Activated CD8-positive, alpha-beta T cell treated with anti-CD3 and anti-CD28 coated beads for 36 hours (primary cell): Measurements from ENCODE around the gene ANXA6. TPM values are rescaled to one million over a fixed set of nuclear protein-coding genes. Genes with fewer than 3 reads are reported as not detected.

ENCODE experiments used
- ATAC-seq: fragments of 200-7000 bp; cut with Tn5 transposase; one replicate; pipeline ENCODE4 v1.10.0; 2021; ENCODE audit warnings: mild to moderate bottlenecking, moderate library complexity
- CTCF ChIA-PET: fragments of 350-600 bp; sonication (Branson Sonifier 250); formaldehyde crosslinking; loops from one replicate; lab custom pipeline; 2021; ENCODE audit warnings: antibody characterized with exemption; lab: Charles Lee
- POLR2A ChIA-PET: fragments of 350-600 bp; sonication (Branson Sonifier 250); formaldehyde crosslinking; loops from one replicate; lab custom pipeline; 2021; ENCODE audit warnings: antibody characterized with exemption; lab: Charles Lee
- DNase-seq: peaks from one replicate; pipeline ENCODE4 v3.0.0-alpha.2; 2020
- H3K27ac Mint-ChIP-seq: one replicate; pipeline ENCODE4 v1.8.0; 2021; ENCODE audit warnings: mild to moderate bottlenecking, mixed read lengths
- H3K27me3 Mint-ChIP-seq: one replicate; pipeline ENCODE4 v1.8.0; 2021; ENCODE audit warnings: mixed read lengths
- H3K36me3 Mint-ChIP-seq: one replicate; pipeline ENCODE4 v1.8.0; 2021; ENCODE audit warnings: low read depth, mixed read lengths
- H3K4me1 Mint-ChIP-seq: one replicate; pipeline ENCODE4 v1.8.0; 2021; ENCODE audit warnings: low read depth, mixed read lengths
- H3K4me3 Mint-ChIP-seq: one replicate; pipeline ENCODE4 v1.8.0; 2021; ENCODE audit warnings: mild to moderate bottlenecking, moderate library complexity, mixed read lengths
- H3K9me3 Mint-ChIP-seq: one replicate; pipeline ENCODE4 v1.8.0; 2021; ENCODE audit warnings: mixed read lengths
- intact Hi-C: fragments of 100-400 bp; cut with micrococcal nuclease; formaldehyde crosslinking; loops from one replicate; pipeline ENCODE4 v1.10.0; 2022
- total RNA-seq, 2 experiments: library from RNA; stranded (reverse); gene quantifications; one replicate each; pipeline ENCODE4 v1.2.3, GENCODE V29; 2021
- TF ChIP-seq, protein P1 (sequence below): fragments of 200-600 bp; IDR thresholded peaks from one replicate; pipeline ENCODE4 v1.8.0; 2022; ENCODE audit warnings: antibody characterized with exemption, mild to moderate bottlenecking

Gene ANXA6
- total RNA-seq, 2 experiments from 2014 or later = 328 to 336 TPM

DNA sequence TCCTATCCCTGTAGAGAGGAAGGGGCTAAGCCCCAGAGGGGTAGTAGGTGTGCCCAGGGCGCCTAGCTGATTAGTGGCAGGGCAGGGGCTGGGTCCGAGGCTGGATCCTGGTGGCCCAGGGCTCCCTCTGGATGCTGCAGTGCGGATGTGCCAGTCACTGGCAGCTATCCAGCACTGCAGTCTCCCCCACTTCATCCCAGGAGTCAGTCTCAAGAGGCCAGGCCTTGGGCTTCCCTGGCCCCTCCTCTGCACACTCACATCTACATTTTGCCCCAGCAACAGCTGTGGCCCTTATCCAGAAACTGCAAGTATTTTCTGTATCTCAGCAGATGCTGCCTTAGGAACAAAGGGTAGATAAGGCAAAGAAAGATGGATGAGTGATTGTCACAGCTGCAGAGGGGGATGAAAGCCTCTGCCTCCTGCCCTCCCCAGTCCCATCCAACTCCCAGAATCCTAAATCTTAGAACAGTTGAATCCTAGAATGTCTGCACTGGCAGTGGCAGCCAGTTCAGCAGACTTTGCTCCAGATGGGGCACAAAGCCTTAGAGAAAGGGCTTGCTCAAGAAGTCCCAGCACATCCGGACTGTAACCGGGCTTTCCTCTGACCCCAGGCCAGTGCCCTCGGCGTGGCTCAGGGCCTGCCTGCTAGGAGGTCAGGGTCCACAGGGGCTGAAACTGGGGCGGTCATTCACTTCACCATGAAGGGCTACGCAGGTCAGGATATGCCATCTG lies 1.6 kb downstream of the ANXA6 start:
- Mint-ChIP-seq H3K4me1 (peaks cover 57% of the 10 kb centered on the region), H3K27ac (peak overlapping the region; percentile 89), H3K9me3 (no peaks in the 10 kb centered on the region), H3K4me3 (peak overlapping the region; percentile 95), H3K36me3 (peaks cover 35% of the 10 kb centered on the region), H3K27me3 (no peaks in the 10 kb centered on the region)
- intact Hi-C loops = loop anchor here (2.0 kb wide), 1 partner anchor 57 kb away; no protein-coding TSS in a partner anchor
- POLR2A ChIA-PET = interaction anchor here (1.1 to 4.1 kb wide), 3 partner anchors 30 to 74 kb away, joined by 3 to 16 read pairs (median 3); no protein-coding TSS in a partner anchor
- TF ChIP-seq, protein P1, sequence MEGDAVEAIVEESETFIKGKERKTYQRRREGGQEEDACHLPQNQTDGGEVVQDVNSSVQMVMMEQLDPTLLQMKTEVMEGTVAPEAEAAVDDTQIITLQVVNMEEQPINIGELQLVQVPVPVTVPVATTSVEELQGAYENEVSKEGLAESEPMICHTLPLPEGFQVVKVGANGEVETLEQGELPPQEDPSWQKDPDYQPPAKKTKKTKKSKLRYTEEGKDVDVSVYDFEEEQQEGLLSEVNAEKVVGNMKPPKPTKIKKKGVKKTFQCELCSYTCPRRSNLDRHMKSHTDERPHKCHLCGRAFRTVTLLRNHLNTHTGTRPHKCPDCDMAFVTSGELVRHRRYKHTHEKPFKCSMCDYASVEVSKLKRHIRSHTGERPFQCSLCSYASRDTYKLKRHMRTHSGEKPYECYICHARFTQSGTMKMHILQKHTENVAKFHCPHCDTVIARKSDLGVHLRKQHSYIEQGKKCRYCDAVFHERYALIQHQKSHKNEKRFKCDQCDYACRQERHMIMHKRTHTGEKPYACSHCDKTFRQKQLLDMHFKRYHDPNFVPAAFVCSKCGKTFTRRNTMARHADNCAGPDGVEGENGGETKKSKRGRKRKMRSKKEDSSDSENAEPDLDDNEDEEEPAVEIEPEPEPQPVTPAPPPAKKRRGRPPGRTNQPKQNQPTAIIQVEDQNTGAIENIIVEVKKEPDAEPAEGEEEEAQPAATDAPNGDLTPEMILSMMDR = no peak
- CTCF ChIA-PET = interaction anchor here (1.1 to 3.5 kb wide), 5 partner anchors 9 to 41 kb away, joined by 4 to 18 read pairs (median 8); no protein-coding TSS in a partner anchor
- peak; percentile 38 for DNase-seq
- ATAC-seq = peak; percentile 1

DNA sequence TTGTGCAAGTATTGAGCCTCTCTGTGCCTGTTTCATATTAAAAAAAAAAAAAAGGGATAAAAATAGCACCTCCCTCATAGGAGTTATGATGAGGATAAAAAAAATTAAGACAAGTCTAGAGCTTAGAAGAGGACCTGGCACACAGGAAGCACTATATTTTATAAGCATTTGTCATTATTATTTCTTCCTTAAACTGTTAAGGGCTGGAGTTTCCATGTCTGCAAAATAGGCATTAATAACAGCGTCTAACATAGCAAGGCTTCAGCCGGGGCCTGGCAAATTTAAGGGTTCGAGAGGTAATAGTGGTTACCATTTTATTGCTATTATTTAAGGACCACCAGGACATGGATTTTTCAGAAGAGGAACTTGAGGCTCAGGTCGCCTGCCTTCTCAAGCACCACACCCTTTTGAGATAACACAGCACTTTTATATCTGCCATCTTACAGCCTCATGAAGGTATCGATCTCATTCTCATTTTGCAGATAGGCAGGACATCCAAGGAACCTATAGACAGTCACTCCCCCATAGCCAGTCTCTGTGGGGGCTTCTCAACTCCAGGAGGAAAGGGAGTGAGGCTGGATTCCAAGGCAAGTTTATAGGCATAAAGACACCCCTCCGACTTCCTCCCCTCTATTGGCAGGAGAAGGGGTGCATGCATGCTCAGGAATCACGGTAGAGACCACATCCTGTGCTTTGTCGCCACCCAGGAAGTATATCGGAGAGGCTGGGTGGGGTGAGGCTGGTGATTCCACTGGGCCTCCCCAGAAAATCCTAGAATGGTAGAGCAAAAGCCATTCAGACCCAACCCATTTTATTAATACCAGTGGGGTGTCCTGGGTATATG lies 2.4 kb downstream of the ANXA6 start:
- Mint-ChIP-seq H3K27ac (peak overlapping the region; percentile 89), H3K27me3 (no peaks in the 10 kb centered on the region), H3K9me3 (no peaks in the 10 kb centered on the region), H3K4me1 (peaks cover 65% of the 10 kb centered on the region), H3K36me3 (peaks cover 40% of the 10 kb centered on the region), H3K4me3 (peak overlapping the region; percentile 95)
- intact Hi-C loops = loop anchor here (2.0 to 5.0 kb wide), 2 partner anchors 58 to 73 kb away; partner anchors contain the start of gene TNIP1
- ChIA-PET CTCF (interaction anchor here (0.9 to 8.3 kb wide), 5 partner anchors 10 to 30 kb away, joined by 4 to 114 read pairs (median 7); no protein-coding TSS in a partner anchor), POLR2A (interaction anchor here (0.6 to 4.1 kb wide), 10 partner anchors 14 to 73 kb away, joined by 3 to 16 read pairs (median 5); partner anchors contain the start of gene CCDC69)
- TF ChIP-seq, protein P1 = no peak
- ATAC-seq = peak; percentile 9
- DNase-seq = peak; percentile 64

DNA sequence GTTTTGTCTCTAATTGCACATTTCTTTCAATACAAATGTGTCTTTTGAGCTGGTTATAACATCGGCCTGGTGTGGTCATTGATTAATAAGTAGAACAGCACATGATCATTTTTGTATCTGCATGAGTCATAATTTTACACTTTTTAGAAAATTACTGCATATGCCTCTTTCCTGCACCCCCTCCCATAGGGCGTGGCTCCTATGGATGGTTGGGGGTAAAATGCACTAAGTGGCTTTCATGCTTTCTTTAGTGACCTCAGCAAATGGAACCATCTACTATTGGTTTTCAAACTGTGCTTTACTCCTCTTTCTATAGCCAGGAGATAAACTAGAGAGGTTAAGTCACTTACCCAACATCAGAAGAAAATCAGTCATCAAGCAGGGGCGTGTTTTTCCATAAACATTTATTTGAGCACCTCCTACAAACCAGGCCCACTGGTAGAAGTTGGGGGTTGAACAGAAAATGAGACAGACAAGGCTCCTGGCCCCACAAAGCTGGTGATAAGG lies 3.8 kb downstream of the ANXA6 start:
- intact Hi-C loops = loop anchor here (2.0 to 5.0 kb wide), 2 partner anchors 59 to 72 kb away; partner anchors contain the start of gene TNIP1
- Mint-ChIP-seq H3K36me3 (peaks cover 43% of the 10 kb centered on the region), H3K4me1 (peaks cover 72% of the 10 kb centered on the region), H3K27me3 (no peaks in the 10 kb centered on the region), H3K4me3 (peak overlapping the region; percentile 49), H3K9me3 (no peaks in the 10 kb centered on the region), H3K27ac (peak overlapping the region; percentile 89)
- DNase-seq (peak; percentile 78), ATAC-seq (peak; percentile 32)
- POLR2A ChIA-PET = interaction anchor here (0.6 to 5.0 kb wide), 7 partner anchors 13 to 375 kb away, joined by 3 to 36 read pairs (median 5); partner anchors contain the start of genes CCDC69 and SMIM3
- CTCF ChIA-PET = interaction anchor here (0.6 to 8.3 kb wide), 8 partner anchors 11 to 75 kb away, joined by 3 to 114 read pairs (median 4); partner anchors contain the start of gene CCDC69
- TF ChIP-seq, protein P1 = no peak

DNA sequence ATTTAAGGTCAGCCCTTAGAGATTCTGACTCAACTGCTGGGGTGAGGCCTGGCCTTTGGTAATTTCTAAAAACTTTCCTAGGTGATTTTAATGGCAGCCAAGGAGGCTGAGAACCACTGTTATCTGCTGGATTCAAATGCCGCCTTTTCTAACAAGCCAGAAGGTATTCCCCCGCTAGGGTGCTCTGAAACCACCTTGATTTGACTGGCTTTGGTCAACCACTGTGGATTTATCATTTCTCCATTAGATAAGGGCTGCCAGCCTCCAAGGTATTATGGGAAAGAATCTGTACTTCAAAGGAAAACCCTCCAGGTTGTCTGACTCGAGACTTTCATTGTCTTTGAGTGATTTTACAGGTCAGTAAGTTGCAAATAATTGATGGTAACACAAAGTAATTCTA lies 4.3 kb downstream of the ANXA6 start:
- ATAC-seq = no peak
- Mint-ChIP-seq H3K4me1 (peaks cover 72% of the 10 kb centered on the region), H3K9me3 (no peaks in the 10 kb centered on the region), H3K27ac (peak overlapping the region; percentile 89), H3K27me3 (no peaks in the 10 kb centered on the region), H3K36me3 (peaks cover 48% of the 10 kb centered on the region), H3K4me3 (peak overlapping the region; percentile 49)
- POLR2A ChIA-PET = interaction anchor here (0.6 to 5.0 kb wide), 9 partner anchors 12 to 83 kb away, joined by 3 to 36 read pairs (median 5); no protein-coding TSS in a partner anchor
- CTCF ChIA-PET = interaction anchor here (0.6 to 8.3 kb wide), 8 partner anchors 12 to 75 kb away, joined by 3 to 114 read pairs (median 4); partner anchors contain the start of gene CCDC69
- peak; percentile 55 for DNase-seq
- TF ChIP-seq, protein P1 = no peak
- intact Hi-C loops = loop anchor here (5.0 kb wide), 1 partner anchor 71 kb away; the partner anchor contains the start of gene TNIP1
